ENCODE data around the gene SELE.

The SELE gene

GRCh38 chr1:169680377-169681019, 53.4 kb downstream of the SELE start:
- no peak for DNase-seq

- no peak for DNase-seq
Measured at GRCh38 chr1:169679692-169680091, 54.2 kb downstream of the SELE start.

- no peak for DNase-seq
Measured at GRCh38 chr1:169676001-169676400, 57.9 kb downstream of the SELE start.

Data from activated CD8-positive, alpha-beta memory T cell treated with anti-CD3 and anti-CD28 coated beads, Interleukin-2, amount 50 U/mL, for 48 hours (primary cell).